Measurements from ENCODE around the gene ATP10A. TPM values are rescaled to one million over a fixed set of nuclear protein-coding genes. Genes with fewer than 3 reads are reported as not detected.

ATP10A gene
- total RNA-seq, 1 donor from 2014 or later = 0.22 TPM

GRCh38 chr15:25770031-25770430 is 93.1 kb downstream of the ATP10A start:
- Mint-ChIP-seq H3K27me3 (ENCODE audit: low read depth) (peaks cover 2% of the 10 kb centered on the region), H3K4me3 (no peak overlapping the region), H3K36me3 (no peaks in the 10 kb centered on the region), H3K4me1 (peaks cover 6% of the 10 kb centered on the region), H3K9me3 (no peaks in the 10 kb centered on the region), H3K27ac (no peak overlapping the region)
- no peak for DNase-seq (ENCODE audit: low spot score in 2 of 2, unreplicated experiment in 2 of 2)
- TF ChIP-seq CTCF (IDR thresholded peaks at IDR 0.05; ENCODE audit: unreplicated experiment) = no peak

DNA sequence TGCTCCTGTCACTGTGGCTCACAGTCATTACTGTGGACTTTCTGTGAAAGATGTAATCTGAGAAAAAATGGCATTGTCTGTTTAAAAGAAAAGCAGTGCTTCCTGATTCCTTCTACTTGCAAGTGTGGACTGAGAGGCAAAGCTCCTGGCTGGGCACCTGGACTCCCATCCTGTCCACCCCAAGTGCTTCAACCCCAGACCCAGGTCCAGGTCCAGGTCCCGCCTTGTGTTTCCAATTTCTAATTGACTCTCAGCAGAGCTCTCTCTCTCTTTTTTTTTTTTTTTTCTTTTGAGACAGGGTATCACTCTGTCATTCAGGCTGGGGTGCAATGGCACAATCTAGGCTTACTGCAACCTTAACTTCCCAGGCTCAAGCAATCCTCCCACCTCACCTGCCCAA is 94.9 kb downstream of the ATP10A start:
- Mint-ChIP-seq H3K36me3 (no peaks in the 10 kb centered on the region), H3K27ac (no peak overlapping the region)

GRCh38 chr15:25767356-25768151 is 95.6 kb downstream of the ATP10A start:
- no peak overlapping the region for H3K27ac Mint-ChIP-seq
- H3K9me3 Mint-ChIP-seq = peaks cover 6% of the 10 kb centered on the region
- H3K4me1 Mint-ChIP-seq = peaks cover 4% of the 10 kb centered on the region
- no peak for DNase-seq (ENCODE audit: low spot score in 2 of 2, unreplicated experiment in 2 of 2)
- no peak for TF ChIP-seq CTCF (IDR thresholded peaks at IDR 0.05; ENCODE audit: unreplicated experiment)
- H3K4me3 Mint-ChIP-seq = no peak overlapping the region
- H3K36me3 Mint-ChIP-seq = no peaks in the 10 kb centered on the region
- H3K27me3 Mint-ChIP-seq (ENCODE audit: low read depth) = peaks cover 3% of the 10 kb centered on the region

More for the DNA sequence above, 94.9 kb downstream of the ATP10A start:
- TF ChIP-seq CTCF (IDR thresholded peaks at IDR 0.05; ENCODE audit: unreplicated experiment) = no peak
- peaks cover 4% of the 10 kb centered on the region for H3K4me1 Mint-ChIP-seq
- peaks cover 3% of the 10 kb centered on the region for H3K27me3 Mint-ChIP-seq (ENCODE audit: low read depth)
- peaks cover 6% of the 10 kb centered on the region for H3K9me3 Mint-ChIP-seq
- no peak overlapping the region for H3K4me3 Mint-ChIP-seq
- no peak for DNase-seq (ENCODE audit: low spot score in 2 of 2, unreplicated experiment in 2 of 2)

- Mint-ChIP-seq H3K27ac (no peak overlapping the region), H3K36me3 (no peaks in the 10 kb centered on the region), H3K4me3 (no peak overlapping the region), H3K9me3 (peaks cover 6% of the 10 kb centered on the region), H3K4me1 (peaks cover 2% of the 10 kb centered on the region), H3K27me3 (ENCODE audit: low read depth) (peaks cover 3% of the 10 kb centered on the region)
- TF ChIP-seq CTCF (IDR thresholded peaks at IDR 0.05; ENCODE audit: unreplicated experiment) = no peak
- no peak for DNase-seq (ENCODE audit: low spot score in 2 of 2, unreplicated experiment in 2 of 2)
Measured at GRCh38 chr15:25766417-25766816, 96.7 kb downstream of the ATP10A start.

DNA sequence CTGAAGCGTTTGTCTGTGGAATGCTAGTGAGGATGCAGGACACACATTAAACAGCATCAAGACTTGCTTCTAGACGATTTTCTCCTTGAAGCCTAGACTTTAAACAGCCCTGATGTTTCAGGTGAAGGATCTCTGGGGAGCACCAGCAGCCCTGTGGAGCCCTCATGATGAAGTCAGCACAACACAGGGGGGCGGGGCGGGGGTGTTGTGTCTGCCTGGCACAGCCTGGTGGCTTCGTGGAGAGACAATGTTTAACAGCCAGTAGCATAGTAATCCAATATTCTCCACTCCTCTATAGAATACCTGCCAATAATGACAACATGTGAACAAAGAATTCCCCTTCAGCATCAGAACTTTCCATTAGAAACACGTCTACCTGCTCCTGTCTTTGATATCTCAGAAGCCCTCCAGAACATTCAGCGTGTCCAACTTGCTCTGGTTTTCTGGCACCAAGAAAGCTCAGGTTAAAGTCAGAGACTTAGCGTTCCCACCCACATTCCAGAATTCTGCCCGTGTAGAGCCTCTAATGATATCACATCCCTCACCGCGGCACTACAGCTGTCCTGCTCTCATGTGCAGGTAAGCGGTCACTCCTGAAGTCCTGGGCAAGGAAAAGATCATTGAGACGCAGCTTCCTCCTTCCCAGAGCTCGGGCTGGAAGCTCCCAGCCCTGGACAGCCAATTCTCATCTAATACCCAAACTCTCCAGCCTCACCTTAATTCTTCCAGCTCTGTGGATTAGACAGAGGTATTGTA is 98.0 kb downstream of the ATP10A start:
- Mint-ChIP-seq H3K27ac (no peak overlapping the region), H3K36me3 (no peaks in the 10 kb centered on the region), H3K27me3 (ENCODE audit: low read depth) (peaks cover 3% of the 10 kb centered on the region), H3K4me1 (no peaks in the 10 kb centered on the region), H3K9me3 (peaks cover 6% of the 10 kb centered on the region), H3K4me3 (no peak overlapping the region)
- no peak for TF ChIP-seq CTCF (IDR thresholded peaks at IDR 0.05; ENCODE audit: unreplicated experiment)
- DNase-seq (ENCODE audit: low spot score in 2 of 2, unreplicated experiment in 2 of 2) = no peak

Measured in mesothelial cell of epicardium (in vitro differentiated cells).